Measurements from ENCODE around the gene KLK1.
"Not testable (repeated sequence)": the region's sequence is repeated elsewhere in the genome, so short reads cannot be mapped to it uniquely, and the experiment has no call there.

KLK1 gene

DNA sequence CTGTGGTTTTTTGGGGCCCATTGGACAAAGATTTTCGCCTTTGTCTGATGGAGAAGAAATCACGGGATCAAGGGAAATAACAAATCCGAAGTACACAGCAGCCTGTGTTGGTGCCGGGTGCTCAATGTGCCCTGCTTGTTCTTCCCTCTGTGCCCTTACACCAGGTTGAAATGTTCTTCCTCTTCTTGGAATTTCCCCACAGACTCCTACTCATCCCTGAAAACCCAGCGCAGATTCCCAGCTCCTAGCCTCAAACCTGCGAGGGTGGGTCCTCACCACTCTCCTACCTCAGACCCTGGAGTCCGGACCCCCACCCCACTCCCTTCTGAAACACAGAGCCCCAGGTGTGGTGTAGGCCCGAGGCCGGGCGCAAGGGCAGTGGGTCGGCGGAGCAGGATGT, 38.3 kb downstream of the KLK1 start:
- H3K4me3 ChIP-seq (replicated peaks; ENCODE audit: low read depth, low read length), result no peak overlapping the region
- TF ChIP-seq, protein P1, sequence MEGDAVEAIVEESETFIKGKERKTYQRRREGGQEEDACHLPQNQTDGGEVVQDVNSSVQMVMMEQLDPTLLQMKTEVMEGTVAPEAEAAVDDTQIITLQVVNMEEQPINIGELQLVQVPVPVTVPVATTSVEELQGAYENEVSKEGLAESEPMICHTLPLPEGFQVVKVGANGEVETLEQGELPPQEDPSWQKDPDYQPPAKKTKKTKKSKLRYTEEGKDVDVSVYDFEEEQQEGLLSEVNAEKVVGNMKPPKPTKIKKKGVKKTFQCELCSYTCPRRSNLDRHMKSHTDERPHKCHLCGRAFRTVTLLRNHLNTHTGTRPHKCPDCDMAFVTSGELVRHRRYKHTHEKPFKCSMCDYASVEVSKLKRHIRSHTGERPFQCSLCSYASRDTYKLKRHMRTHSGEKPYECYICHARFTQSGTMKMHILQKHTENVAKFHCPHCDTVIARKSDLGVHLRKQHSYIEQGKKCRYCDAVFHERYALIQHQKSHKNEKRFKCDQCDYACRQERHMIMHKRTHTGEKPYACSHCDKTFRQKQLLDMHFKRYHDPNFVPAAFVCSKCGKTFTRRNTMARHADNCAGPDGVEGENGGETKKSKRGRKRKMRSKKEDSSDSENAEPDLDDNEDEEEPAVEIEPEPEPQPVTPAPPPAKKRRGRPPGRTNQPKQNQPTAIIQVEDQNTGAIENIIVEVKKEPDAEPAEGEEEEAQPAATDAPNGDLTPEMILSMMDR (IDR thresholded peaks at IDR 0.05; ENCODE audit: low read depth, low read length, missing control alignments), result no peak
- DNase-seq (ENCODE audit: extremely low read depth, low read depth), result no peak

DNA sequence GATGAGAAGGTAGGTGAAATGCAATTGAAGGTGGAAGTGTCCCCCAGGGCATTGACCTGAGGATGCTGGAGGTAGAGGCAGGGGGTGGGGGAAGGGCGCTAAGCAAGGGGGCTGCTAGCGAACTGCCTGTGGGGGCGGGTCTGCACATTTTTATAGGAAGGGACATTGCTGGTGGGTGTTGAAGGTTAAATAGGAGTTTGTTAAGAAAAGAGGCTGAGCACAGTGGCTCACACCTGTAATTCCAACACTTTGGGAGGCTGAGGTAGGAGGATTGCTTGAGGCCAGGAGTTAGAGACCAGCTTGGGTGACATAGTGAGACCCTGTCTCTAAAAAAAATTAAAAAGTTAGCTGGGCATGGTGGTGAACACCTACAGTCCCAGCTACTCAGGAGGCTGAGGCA, 38.9 kb downstream of the KLK1 start:
- no peak for DNase-seq (ENCODE audit: extremely low read depth, low read depth)
- no peak overlapping the region for H3K4me3 ChIP-seq (replicated peaks; ENCODE audit: low read depth, low read length)
- TF ChIP-seq, protein P1 (IDR thresholded peaks at IDR 0.05; ENCODE audit: low read depth, low read length, missing control alignments), result no peak

DNA sequence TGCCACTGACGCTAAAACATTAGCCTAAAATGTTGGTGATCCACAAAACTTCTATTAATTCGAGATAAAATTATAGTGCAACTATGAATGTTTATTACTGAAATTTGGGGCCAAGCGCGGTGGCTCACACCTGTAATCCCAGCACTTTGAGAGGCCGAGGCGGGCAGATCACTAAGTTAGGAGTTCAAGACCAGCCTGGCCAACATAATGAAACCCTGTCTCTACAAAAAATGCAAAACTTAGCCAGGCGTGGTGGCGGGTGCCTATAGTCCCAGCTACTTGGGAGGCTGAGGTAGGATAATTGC, 39.8 kb downstream of the KLK1 start:
- not testable (repeated sequence) for DNase-seq (ENCODE audit: extremely low read depth, low read depth); H3K4me3 ChIP-seq (replicated peaks; ENCODE audit: low read depth, low read length)

DNA sequence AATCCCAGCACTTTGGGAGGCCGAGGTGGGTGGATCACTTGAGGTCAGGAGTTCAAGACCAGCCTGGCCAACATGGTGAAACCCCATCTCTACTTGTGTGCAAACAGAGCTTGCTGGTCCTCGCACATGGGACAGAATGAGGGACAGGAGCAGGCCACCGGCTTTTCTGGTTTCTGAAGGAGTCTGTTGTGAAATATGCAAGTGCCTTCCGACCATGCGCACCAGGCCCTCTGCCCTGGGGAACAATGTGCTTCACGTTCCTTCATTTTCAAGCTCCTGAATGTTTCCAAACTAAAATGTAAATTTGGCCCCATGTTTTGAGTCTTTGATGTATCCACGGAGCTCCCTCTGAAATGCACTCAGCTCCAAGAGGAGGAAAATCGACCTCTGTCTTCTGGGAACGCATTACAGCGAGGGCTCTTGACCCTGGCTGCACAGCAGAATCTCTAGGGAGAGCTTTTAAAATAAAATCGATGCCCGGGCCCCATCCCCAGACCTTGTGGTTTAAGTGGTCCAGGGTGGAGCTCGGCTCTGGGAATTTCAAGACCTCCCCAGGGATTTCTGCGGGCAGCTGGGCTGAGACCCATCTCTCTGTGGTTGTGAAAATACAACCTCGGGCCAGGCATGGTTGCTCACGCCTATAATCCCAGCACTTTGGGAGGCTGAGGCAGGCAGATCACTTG, 42.7 kb downstream of the KLK1 start:
- TF ChIP-seq, protein P1 (IDR thresholded peaks at IDR 0.05; ENCODE audit: low read depth, low read length, missing control alignments), result no peak
- no peak for DNase-seq (ENCODE audit: extremely low read depth, low read depth)
- no peak overlapping the region for H3K4me3 ChIP-seq (replicated peaks; ENCODE audit: low read depth, low read length)

- TF ChIP-seq, protein P1 (IDR thresholded peaks at IDR 0.05; ENCODE audit: low read depth, low read length, missing control alignments), result no peak
- no peak overlapping the region for H3K4me3 ChIP-seq (replicated peaks; ENCODE audit: low read depth, low read length)
Observed at GRCh38 chr19:50779504-50780457, 43.8 kb downstream of the KLK1 start.

DNA sequence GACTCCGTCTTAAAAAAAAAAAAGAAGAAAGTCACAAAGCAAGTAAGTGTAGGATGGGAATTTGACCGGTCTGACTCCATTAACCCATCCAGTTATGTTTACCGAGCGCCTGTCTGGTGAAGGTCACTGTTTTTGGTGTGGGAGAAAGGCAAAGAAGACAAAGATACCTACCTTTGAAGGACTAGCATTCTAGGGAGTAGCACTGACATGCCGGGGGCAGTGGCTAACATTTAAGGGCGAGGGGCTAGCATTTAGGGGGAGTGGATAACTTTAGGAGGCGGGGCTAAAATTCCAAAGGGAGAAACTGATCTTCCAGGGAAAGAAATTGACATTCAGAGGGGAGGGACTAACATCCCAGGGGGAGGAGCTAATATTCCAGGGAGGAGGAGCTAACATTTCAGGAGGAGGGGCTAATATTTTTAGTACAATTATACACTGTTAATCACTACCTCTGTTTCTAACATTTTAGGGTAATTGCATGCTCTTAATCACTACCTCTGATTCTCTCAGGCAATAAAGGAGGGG, 44.6 kb downstream of the KLK1 start:
- DNase-seq (ENCODE audit: extremely low read depth, low read depth), result no peak
- H3K4me3 ChIP-seq (replicated peaks; ENCODE audit: low read depth, low read length), result no peak overlapping the region
- TF ChIP-seq, protein P1 (IDR thresholded peaks at IDR 0.05; ENCODE audit: low read depth, low read length, missing control alignments), result no peak

More at GRCh38 chr19:50779504-50780457, 43.8 kb downstream of the KLK1 start:
- no peak for DNase-seq (ENCODE audit: extremely low read depth, low read depth)

DNA sequence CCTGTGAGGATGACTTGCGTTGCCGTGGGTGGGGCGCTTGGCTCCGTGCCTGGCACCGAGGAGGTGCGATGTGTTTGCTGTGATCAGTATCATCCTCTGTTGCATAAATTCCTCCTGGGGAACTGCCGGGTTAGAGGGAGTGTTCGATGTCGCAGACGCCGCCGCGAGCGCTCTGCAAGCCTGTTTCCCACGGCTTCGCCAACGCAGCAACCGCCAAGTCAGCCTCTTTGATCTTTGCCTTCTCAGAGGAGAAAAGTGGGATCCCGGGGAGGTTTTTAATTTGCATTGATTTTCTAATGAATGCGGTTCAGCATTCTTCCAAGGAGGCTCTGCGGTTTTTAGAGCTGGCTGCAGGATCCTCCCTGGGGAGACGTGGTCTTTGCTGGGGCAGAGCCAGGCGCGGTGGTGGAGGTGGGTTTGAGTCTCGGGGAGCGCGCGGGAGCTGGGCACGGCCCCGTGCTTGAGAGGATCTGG, 45.7 kb downstream of the KLK1 start:
- TF ChIP-seq, protein P1 (IDR thresholded peaks at IDR 0.05; ENCODE audit: low read depth, low read length, missing control alignments), result no peak
- no peak for DNase-seq (ENCODE audit: extremely low read depth, low read depth)
- no peak overlapping the region for H3K4me3 ChIP-seq (replicated peaks; ENCODE audit: low read depth, low read length)
